Activated T-helper 1 cell treated with anti-CD3 and anti-CD28 coated beads, Interleukin-2, amount 50 U/mL, for 16 hours (primary cell): ENCODE measurements around the gene GRIK4.

Experiments
- DNase-seq, 2 donors: peaks; one replicate each; pipeline ENCODE4 v3.0.0-alpha.2; 2020; ENCODE audit warnings: low read depth in 1 of 2, low spot score in 1 of 2

The GRIK4 gene

DNA sequence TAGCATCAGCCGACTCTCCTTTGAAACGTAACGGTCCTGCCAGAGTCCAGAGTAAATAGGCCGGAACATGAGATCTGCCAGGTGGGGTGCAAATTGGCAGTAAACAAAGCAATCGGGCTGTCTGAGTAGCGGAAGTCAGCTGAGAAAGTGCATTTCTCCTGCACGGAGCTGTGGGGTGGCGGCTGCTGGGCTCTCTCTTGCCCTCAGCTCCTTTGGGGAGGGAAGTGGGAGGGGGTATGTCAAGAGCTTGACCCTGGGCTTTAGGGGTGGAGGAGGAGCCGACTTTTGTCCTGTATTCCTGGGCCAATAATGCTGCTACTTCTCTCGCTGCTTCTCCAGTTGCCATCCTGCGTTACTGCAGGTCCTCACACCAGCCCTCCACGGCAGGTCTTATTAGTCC is 11.6 kb downstream of the GRIK4 start:
- no peak for DNase-seq

DNA sequence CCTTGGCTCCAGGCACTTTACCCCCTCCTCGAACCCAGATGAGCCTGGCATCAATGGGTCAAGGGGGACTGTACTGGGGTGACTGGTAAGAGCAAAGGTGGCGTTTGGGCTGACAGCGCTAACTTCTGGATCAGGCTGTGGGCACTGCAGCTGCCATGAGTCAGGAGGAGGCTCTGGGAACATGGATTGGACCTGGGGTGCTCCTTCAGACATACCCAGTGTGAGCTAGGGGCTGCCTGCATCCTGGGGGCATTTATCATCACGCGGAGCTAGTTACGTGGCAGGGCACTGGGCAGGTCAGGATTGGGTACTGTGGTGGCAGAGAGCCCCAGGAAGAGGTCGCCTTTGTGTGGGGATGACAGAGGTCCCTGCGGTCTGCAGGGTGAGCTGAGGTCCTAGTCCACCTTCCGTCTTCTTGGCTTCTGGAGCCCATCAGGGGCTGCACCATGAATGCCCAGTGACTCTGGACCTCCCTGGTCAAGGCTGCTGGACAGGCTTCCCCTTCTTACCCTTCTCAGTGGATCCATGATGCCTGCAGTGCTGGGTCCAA is 13.1 kb downstream of the GRIK4 start:
- no peak for DNase-seq

DNA sequence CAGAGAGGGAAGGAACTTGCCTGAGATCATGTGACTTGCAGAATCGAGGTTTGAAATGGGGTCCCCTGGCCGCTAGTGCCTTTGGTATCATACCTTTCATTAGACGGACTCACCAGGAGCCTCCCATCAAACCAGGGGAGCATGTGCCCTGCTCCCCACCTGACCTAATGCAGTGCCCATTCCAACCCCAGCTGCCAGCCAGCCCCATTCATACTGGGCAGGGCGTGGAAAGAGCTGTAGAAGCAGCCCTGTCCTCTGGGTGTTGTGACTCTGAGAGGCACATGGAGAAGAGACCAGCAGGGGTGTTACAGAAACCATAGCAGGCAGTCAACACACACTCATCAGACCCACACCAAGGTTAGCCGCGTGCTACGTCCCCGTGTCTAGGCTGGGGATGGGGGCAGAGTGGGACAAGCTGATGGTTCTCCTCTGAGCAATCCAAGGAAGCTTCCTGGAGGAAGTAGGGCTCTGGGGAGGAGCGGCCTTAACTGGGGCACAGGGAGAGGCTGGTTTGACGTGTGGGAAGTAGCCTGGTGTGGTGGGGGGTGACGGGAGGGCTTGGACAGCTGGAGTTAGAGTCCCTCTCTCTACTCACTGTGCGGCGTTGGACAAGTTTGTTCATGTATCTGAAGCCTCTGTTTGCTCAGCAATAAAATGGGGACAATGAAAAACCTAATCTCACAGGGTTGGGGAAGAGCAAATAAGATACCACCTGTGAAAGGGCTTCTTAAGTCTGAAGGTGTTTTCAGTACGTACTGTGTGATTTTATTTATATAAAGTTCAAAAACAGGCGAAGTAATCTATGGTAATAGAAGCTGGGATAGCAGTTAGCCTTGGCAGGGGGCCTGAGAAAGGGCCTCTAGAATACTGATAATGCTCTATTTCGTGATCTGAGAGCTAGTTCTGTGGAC is 14.0 kb downstream of the GRIK4 start:
- DNase-seq: no peak

DNA sequence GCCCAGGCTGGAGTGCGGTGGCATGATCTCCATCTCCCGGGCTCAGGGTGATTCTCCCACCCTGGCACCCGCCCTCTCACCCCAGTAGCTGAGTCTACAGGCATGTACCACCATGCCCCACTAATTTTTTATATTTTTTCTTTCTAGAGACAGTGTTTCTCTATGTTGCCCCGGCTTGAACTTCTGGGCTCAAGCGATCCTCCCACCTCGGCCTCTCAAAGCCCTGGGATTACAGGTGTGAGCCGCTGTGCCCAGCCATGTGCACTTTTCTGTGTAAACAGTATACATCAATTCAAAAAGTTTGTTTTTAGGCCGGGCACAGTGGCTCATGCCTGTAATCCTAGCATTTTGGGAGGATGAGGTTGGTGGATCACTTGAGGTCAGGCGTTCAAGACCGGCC is 14.7 kb downstream of the GRIK4 start:
- DNase-seq: no peak

DNA sequence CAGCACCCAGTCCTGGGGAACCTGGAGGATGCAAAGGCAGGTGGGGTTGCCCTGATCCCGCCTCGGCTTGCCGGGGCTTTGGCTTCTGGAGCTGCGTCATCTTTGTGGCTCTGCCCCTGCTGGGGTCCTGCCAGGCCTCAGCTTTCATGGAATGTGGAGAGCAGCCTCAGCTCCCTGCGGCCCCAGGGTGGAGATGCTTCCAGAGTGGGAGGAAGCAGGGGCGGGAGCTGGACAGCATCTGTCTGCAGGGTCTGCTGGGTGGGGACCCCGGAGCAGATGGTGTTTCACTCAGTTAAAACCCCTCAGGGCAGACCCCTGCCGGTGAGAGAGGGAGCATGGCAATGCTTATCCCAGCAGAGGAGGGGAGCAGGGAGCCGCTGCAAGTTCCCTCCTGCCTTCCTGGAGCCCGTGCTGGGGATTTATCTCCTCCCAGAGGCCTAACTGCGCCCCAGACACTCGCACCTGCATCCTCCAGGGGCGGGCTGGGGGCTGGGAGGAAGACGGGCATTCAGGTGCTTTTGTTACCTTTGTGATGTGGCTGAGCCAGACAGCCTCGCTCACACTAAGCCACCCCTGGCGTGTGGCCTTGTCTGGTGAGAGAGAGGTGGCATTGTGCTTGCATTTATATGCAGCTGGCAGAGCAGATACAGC is 15.7 kb downstream of the GRIK4 start:
- DNase-seq: no peak

DNA sequence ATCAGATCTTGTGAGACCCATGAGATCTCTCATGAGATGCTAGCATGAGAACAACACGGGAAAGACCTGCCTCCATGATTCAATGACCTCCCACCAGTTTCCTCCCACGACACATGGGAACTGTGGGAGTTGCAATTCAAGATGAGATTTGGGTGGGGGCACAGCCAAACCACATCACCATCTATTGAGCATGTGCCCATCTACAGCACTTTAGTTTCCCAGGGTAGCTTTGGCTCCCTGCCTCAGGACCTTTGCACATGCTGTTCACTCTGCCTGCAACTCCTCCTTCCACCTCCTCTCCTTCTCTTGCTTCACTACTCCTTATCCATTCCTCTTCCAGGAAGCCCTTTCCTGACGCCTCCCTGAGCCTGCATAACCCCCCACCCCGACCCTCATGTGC is 17.2 kb downstream of the GRIK4 start:
- no peak for DNase-seq

DNA sequence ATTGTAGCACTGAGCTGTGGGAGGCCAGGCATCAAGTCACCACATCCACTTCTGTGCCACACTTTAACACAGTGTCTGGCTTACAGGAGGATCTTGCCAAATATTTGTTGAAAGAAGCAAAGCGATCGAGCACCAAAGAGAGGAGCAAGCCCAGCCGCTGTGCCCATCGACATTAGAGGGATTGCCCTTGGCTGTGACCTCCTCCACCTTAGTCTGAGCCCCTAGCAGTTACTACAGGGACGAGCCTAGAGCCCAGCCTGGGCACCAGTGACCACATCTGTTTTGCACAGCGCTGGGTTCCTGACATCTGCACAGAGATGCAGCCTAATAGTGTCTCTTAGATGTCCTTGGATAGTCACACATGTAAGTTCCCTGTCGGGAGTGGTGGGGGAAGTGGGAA is 17.7 kb downstream of the GRIK4 start:
- DNase-seq: no peak

DNA sequence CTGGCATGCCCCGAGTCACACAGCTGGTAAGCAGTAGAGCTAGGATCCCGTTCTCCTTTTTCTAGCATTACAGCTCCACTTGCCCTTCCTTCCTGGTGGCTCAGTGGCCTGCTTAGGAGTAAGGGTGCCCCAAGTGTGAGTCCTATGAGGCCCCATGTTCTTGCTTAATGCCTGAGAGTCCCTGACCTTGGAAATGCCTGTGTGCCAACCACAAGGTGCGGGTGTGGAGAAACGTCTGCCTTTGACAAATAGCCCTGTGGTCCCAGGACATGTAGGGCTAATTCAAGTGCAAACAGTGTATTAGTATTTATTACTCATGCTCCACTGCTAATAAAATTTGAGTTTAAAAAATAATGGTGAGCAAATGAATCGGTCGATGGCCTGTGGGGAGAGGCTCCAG is 18.4 kb downstream of the GRIK4 start:
- DNase-seq: no peak

DNA sequence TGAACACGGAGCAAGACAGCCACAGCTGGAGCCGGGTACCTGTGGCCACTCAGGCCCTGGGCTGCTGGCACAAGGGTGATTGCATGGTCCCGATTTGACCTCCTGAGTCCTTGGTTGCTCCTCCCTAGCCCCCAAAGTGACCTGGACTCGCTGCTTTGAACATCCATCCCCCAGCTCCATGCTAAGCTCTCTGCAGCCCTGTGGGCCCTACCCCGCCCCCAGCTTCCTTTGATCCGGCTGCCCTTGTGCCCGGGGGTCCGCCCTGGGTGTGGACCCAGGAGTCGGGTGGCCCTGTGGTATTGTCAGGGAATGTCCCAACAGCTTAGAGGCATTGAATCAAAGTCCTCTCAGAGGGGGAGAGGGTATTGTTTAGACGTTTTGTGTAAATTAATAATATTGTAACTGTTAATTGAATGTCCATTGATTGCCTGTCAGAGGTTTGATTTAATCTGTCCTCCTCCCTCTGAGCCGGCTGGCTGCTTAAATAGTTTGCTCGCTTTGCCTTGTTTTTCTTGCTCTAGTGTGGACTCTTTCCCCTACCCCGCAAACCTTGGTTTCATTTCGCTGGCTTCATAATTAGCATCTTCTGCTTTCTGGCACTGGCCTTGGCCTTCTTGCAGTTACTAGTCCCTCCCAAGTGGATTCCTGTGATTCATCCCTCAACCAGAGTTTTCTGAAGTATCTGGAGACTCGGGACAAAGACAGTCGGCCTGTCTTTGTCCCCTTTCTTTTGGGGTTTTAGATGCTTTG is 20.7 kb downstream of the GRIK4 start:
- DNase-seq: no peak

DNA sequence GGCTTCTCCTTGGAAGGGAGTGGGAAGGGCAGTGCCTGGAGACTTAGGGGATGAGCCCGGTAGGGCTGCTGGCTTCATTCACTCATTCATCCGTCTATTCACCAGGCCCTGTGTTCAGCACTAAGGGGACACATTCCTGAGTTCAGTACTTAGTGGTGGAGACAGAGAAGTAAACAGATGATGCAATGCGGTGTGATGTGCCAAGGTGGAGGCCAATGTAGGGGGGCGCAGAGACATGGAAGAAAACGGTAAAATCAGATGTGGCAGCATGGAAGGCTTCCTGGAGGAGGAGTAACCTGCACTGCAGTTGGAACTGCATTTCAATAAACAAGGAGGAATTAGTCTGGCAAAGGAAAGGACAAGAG is 21.3 kb downstream of the GRIK4 start:
- DNase-seq: no peak

DNA sequence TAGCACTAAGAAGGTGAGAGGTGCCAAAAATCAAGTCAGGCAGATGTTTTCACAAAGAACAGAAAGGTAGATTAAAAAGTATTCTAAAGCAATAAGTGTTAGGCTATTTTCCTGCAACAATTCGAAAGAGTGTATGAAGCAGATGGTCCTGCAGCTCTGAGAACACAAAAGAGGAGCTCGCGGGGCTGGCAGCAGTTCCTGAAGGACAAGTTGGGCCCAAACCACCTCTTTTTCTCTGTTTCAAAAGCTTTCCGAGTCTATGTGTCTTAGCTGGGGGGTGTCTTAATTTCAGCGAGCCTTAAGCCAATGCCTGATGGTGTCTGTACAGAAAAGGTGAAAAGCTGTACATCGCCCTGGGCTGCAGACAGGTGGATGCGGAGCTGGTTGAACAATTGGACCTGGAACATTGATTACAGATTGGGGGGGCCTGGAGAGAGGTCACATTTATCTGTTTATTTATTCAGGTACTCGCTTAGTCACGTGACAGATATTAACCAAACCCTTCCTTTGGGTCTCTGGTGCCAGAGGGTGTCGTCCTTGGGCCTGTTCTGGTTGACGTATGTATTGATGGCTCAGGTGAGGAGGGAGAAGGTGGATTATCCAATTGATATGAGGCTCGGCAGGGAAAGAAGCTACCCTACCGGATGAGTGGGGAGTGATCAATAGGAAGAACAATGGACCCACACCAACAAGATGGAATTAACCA is 24.7 kb downstream of the GRIK4 start:
- DNase-seq: no peak

DNA sequence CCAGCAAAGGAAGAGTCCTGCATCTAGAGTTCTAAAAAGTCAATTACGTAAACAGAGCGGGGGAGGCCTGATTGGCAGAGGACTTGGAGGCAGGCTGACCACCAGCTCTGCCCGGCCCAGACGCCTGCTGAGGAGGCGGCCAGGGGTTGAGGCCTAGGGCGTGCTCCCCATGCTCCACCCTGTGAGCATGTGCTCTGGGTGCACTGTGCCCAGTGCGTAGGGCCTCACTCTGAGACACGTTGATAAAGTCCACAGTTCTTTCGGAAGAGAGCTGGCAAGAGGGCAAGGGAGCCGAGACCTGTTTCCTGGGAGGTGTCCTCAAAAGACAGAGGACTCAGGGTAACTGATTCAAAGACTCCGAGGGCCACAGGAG is 25.2 kb downstream of the GRIK4 start:
- DNase-seq: no peak

DNA sequence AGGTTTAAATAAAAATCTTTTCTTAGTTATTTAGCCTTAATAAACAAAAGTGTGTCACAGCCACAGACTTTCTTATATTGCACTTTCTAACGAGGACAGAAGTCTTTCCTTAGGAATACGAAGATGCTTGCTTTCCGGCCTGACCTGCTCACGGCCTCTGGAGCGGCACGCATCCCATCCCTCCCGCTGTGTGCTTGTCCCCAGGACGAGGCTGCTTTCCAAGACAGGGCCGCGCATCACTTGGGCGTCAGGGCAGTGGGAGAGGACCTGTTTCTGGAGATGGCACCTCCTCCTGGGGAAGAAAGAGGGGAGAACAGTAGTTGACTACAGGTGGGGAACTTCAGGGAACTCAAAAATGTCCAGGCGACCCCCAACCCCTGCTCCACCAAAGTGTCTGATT is 26.4 kb downstream of the GRIK4 start:
- no peak for DNase-seq

DNA sequence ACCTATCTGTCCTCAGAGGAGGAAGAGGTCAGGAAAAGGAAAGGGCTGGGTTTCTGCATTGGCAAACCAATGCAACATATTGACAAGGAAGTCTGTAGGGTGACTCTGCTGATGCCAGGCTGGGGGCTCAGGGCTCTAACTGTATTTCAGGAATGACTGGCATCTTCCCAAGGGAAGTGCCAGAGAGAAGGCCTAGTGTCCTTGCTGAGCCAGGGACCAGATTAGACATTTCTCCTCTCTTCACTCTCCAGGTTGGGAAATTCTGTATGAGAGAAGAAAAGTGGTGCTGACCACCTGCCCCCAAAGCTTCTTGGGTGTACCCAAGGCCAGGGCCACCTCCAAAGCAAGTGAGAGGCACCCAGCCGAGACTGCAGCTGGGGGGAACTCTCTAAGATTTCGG is 27.2 kb downstream of the GRIK4 start:
- no peak for DNase-seq

DNA sequence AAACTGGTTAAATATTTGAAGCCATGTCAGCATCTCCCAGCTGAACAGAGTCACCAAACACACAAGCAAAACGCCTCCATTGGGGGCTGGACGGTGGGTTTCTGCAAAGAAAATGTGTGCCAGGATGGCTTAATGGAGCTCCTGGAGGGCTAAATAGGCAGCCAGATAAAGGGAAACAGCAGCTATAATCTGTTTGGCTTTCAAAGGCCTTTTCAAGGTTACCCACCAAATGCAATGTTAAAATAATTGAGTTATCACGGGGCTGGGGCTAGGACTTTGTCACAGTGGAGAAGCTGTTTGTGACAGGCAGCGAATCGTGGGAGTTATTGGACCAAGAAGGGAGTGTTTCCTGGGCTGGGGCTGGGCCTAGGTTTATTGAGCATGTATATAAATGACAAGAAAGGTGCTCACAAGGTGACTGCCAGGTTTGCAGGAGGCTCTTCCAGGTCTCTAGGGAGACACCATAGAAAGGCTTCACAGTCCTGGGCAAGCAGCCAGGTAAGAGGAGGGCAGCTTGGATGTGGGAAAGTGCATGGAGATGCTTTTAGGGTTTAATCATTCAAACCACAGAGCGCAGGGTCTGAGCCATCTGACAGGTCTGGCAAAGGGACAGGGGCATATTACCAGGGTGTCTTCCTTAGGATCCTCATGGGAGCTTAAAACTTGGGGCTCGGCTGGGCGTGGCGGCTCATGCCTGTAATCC is 28.3 kb downstream of the GRIK4 start:
- no peak for DNase-seq

DNA sequence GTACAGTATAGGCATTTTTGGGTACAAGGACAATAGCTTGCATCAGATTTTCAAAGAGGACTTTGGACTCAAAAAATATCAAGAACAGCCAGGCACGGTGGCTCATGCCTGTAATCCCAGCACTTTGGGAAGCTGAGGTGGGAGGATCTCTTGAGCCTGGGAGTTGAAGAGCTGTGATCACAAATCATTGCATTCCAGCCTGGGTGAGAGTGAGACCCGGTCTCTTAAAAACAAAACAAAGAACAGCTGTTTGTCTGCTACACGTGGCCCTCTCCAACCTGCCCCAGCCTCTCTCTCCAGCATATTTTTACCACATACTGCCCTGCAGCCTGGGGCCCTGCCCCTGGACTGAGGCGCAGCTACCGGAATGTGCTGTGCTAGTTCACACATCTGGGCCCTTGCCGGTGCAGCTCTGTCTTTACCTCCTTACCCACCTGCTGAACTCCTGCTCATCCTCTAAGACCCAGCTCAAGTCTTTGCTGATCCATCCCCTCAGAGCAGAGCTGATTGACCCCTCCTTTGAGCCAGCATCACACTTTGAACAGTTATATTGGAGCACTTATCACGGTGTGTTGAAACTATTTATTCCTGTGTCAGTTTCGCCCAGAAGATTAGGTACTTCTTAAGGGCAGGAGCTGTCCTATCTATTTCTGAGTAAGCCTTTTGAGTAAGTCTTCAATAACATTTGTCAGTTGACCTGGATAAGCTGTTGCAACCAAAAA is 29.4 kb downstream of the GRIK4 start:
- no peak for DNase-seq

DNA sequence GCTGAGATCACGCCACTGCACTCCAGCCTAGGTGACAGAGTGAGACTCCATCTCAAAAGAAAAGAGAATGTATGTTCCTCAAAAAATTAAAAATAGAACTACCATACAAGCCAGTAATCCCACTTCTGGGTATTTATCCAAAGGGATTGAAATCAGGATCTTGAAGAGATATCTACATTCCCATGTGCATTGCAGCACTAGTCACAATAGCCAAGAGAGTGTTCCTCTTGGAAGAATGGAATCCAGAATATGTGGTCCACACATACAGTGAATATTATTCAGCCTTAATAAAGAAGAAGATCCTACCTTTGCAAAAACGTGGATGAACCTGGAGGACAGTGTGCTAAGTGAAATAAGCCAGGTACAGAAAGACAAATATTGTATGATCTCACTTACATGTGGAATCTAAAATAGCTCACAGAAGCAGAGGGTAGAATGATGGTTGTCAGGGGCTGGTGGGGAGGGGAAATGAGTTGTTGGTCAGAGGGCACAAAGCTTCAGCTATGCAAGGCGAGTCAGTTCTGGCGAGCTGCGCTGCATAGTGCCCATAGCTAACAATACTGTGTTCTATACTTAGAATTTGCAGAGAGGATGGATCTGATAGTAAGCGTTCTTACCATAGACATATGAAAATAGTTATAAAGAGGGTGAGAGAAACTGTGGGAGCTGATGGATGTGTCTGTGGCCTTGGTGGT is 32.1 kb downstream of the GRIK4 start:
- no peak for DNase-seq

DNA sequence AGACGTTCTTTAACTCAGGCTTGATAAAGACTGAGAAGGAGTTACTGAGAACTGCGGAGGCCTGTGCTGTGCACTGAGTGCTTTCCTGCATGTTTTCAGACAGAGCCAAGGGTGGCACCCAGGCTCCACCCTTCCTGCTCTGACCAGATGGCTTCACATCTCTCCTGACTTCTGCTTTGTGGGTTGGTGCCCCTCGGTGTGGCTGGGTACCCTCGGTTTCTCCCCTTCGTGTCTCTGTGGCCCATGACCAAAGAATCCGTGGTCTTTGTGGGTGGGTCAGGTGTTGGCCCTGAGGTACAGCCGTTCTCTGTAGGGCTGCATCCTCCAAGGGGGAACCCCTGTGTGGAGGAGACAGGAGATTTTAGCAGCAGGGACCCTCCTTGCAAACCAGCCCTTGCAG is 34.3 kb downstream of the GRIK4 start:
- no peak for DNase-seq
